ENCODE data around the gene CARNS1.

GRCh38 chr11:67400942-67401494, 14.5 kb upstream of the CARNS1 start:
- TF ChIP-seq REST (IDR thresholded peaks at IDR 0.05) (no peak), YY1 (IDR thresholded peaks at IDR 0.05) (no peak), GABPA (IDR thresholded peaks at IDR 0.05 in 1 of 2, conservative IDR thresholded peaks at IDR 0.05 in 1 of 2) (no peak), FOXA2 (IDR thresholded peaks at IDR 0.05) (no peak), SP1 (IDR thresholded peaks at IDR 0.05) (no peak)
- TF ChIP-seq, protein P1, sequence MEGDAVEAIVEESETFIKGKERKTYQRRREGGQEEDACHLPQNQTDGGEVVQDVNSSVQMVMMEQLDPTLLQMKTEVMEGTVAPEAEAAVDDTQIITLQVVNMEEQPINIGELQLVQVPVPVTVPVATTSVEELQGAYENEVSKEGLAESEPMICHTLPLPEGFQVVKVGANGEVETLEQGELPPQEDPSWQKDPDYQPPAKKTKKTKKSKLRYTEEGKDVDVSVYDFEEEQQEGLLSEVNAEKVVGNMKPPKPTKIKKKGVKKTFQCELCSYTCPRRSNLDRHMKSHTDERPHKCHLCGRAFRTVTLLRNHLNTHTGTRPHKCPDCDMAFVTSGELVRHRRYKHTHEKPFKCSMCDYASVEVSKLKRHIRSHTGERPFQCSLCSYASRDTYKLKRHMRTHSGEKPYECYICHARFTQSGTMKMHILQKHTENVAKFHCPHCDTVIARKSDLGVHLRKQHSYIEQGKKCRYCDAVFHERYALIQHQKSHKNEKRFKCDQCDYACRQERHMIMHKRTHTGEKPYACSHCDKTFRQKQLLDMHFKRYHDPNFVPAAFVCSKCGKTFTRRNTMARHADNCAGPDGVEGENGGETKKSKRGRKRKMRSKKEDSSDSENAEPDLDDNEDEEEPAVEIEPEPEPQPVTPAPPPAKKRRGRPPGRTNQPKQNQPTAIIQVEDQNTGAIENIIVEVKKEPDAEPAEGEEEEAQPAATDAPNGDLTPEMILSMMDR (IDR thresholded peaks at IDR 0.05; ENCODE audit: low read depth, low read length, missing input control): no peak

Measured in liver (tissue), 3 donors.